ENCODE data around the gene MRPL14. TPM values are rescaled to one million over a fixed set of nuclear protein-coding genes. Genes with fewer than 3 reads are reported as not detected.
A peak's percentile ranks its signal among the peaks of the same experiment; 100 is the strongest.

MRPL14 gene
- total and polyA plus RNA-seq, 9 of the 15 experiments (the other 6 are each of a cell fraction or from before 2014, with no cell fraction given), result 126 to 424 (median 165) TPM

GRCh38 chr6:44151348-44152108 lies 24.3 kb upstream of the MRPL14 start (continued):
- TF ChIP-seq CREB3 (tag; conservative IDR thresholded peaks at IDR 0.05; ENCODE audit: low read depth) (no peak), ZNF140 (CRISPR knock-in tag; IDR thresholded peaks at IDR 0.05) (no peak), TRIM24 (IDR thresholded peaks at IDR 0.05) (peak in 1 of 2 experiments; percentile 11; a peak in 1 of 4 replicates), KHSRP (IDR thresholded peaks at IDR 0.05) (no peak), SAP30 (IDR thresholded peaks at IDR 0.05; ENCODE audit: borderline replicate concordance, insufficient read depth, low read depth, low read length, poor library complexity, severe bottlenecking) (no peak), ZNF280B (CRISPR knock-in tag; IDR thresholded peaks at IDR 0.05) (no peak), PHB2 (IDR thresholded peaks at IDR 0.05; ENCODE audit: low read depth) (no peak), KLF6 (CRISPR knock-in tag; IDR thresholded peaks at IDR 0.05; ENCODE audit: borderline replicate concordance) (no peak), FOXK1 (CRISPR knock-in tag; IDR thresholded peaks at IDR 0.05; ENCODE audit: borderline replicate concordance) (no peak; the same call in 1 of the 2 replicates), EHMT2 (IDR thresholded peaks at IDR 0.05) (no peak), ZNF282 (CRISPR knock-in tag; IDR thresholded peaks at IDR 0.05) (no peak), HLTF (IDR thresholded peaks at IDR 0.05) (0 out of 2 replicates have a peak, but pooled peaks have one; percentile 63), SP1 (CRISPR knock-in tag; IDR thresholded peaks at IDR 0.05) (peak; percentile 81), LARP7 (IDR thresholded peaks at IDR 0.05) (no peak), MTA3 (IDR thresholded peaks at IDR 0.05; ENCODE audit: borderline replicate concordance) (peak; percentile 75; the same call in 1 of the 2 replicates), ZBTB43 (CRISPR knock-in tag; IDR thresholded peaks at IDR 0.05) (no peak), MAX (CRISPR knock-in tag; IDR thresholded peaks at IDR 0.05) (peak; percentile 79), POLR2AphosphoS2 (IDR thresholded peaks at IDR 0.05; ENCODE audit: low read length) (no peak), SMARCE1 (IDR thresholded peaks at IDR 0.05) (no peak), RAD51 (IDR thresholded peaks at IDR 0.05; ENCODE audit: borderline replicate concordance, low read depth) (no peak)
- TF ChIP-seq, protein P1, sequence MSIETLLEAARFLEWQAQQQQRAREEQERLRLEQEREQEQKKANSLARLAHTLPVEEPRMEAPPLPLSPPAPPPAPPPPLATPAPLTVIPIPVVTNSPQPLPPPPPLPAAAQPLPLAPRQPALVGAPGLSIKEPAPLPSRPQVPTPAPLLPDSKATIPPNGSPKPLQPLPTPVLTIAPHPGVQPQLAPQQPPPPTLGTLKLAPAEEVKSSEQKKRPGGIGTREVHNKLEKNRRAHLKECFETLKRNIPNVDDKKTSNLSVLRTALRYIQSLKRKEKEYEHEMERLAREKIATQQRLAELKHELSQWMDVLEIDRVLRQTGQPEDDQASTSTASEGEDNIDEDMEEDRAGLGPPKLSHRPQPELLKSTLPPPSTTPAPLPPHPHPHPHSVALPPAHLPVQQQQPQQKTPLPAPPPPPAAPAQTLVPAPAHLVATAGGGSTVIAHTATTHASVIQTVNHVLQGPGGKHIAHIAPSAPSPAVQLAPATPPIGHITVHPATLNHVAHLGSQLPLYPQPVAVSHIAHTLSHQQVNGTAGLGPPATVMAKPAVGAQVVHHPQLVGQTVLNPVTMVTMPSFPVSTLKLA (conservative IDR thresholded peaks at IDR 0.05), result peak in 1 of 2 experiments; percentile 45; a peak in 1 of 4 replicates
- TF ChIP-seq, protein P2, sequence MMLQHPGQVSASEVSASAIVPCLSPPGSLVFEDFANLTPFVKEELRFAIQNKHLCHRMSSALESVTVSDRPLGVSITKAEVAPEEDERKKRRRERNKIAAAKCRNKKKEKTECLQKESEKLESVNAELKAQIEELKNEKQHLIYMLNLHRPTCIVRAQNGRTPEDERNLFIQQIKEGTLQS (IDR thresholded peaks at IDR 0.05), result no peak
- TF ChIP-seq, protein P2 (CRISPR knock-in tag; conservative IDR thresholded peaks at IDR 0.05), result no peak

Data from K562 (cell line).